Activated T-cell treated with anti-CD3 and anti-CD28 coated beads, Interleukin-2, amount 50 U/mL, for 72 hours (primary cell): ENCODE measurements around the gene ZNF836. TPM values are rescaled to one million over a fixed set of nuclear protein-coding genes. Genes with fewer than 3 reads are reported as not detected.

Source experiments
- ATAC-seq, 2 donors: fragments of 150-1000 bp; cut with Tn5 transposase; replicated peaks in 1 of 2; 2 replicates each; pipeline ENCODE4 v1.10.0; 2021; ENCODE audit warnings: moderate library complexity in 2 of 2, mild to moderate bottlenecking in 1 of 2
- DNase-seq, 2 donors: peaks; one replicate each; pipeline ENCODE4 v3.0.0; 2021 to 2022; ENCODE audit warnings: mixed read lengths in 1 of 2
- H3K27ac Mint-ChIP-seq: one replicate; pipeline ENCODE4 v1.8.0; 2022; ENCODE audit warnings: mild to moderate bottlenecking, moderate library complexity, mixed read lengths
- H3K27me3 Mint-ChIP-seq: one replicate; pipeline ENCODE4 v1.8.0; 2022; ENCODE audit warnings: low read depth, mixed read lengths
- H3K36me3 Mint-ChIP-seq, 2 donors: one replicate each; pipeline ENCODE4 v1.8.0; 2022; ENCODE audit warnings: mixed read lengths in 2 of 2, mild to moderate bottlenecking in 1 of 2; ENCODE audit not compliant: insufficient read depth in 2 of 2
- H3K4me1 Mint-ChIP-seq: one replicate; pipeline ENCODE4 v1.8.0; 2022; ENCODE audit warnings: low read depth, mixed read lengths
- H3K4me3 Mint-ChIP-seq, 2 donors: one replicate each; pipeline ENCODE4 v1.8.0; 2022; ENCODE audit warnings: mild to moderate bottlenecking in 2 of 2, mixed read lengths in 2 of 2, moderate library complexity in 2 of 2
- H3K9me3 Mint-ChIP-seq, 2 donors: one replicate each; pipeline ENCODE4 v1.8.0; 2022; ENCODE audit warnings: mixed read lengths in 2 of 2
- total RNA-seq, 2 donors: library from RNA; stranded (reverse); gene quantifications; one replicate each; pipeline ENCODE4 v1.2.3, GENCODE V29; 2022

ZNF836 gene
- total RNA-seq, 2 donors from 2014 or later, result 15.3 to 18.2 TPM

- peak overlapping the region; percentile 84 to 99 for H3K4me3 Mint-ChIP-seq
- peaks cover 34% of the 10 kb centered on the region for H3K4me1 Mint-ChIP-seq
- H3K9me3 Mint-ChIP-seq, result peaks cover 5 to 8% of the 10 kb centered on the region in 2 donors
- no peaks in the 10 kb centered on the region for H3K27me3 Mint-ChIP-seq
- DNase-seq (peak in 1 of 2 donors; percentile 4), ATAC-seq (no peak)
- peaks cover 23 to 43% of the 10 kb centered on the region in 2 donors for H3K36me3 Mint-ChIP-seq
- peak overlapping the region; percentile 96 for H3K27ac Mint-ChIP-seq
Observed at GRCh38 chr19:52170304-52170703, 1.1 kb downstream of the ZNF836 start.

GRCh38 chr19:52155596-52156359 lies 15.6 kb downstream of the ZNF836 start:
- ATAC-seq (no peak), DNase-seq (no peak)
- H3K27me3 Mint-ChIP-seq, result no peaks in the 10 kb centered on the region
- no peak overlapping the region for H3K27ac Mint-ChIP-seq
- peaks cover 50 to 72% of the 10 kb centered on the region in 2 donors for H3K36me3 Mint-ChIP-seq
- H3K4me3 Mint-ChIP-seq, result no peak overlapping the region
- H3K4me1 Mint-ChIP-seq, result no peaks in the 10 kb centered on the region
- H3K9me3 Mint-ChIP-seq, result peaks cover 39 to 43% of the 10 kb centered on the region in 2 donors

- Mint-ChIP-seq H3K4me3 (no peak overlapping the region), H3K27me3 (no peaks in the 10 kb centered on the region), H3K27ac (no peak overlapping the region), H3K9me3 (peaks cover 7 to 10% of the 10 kb centered on the region in 2 donors), H3K36me3 (peaks cover 12 to 13% of the 10 kb centered on the region in 2 donors), H3K4me1 (no peaks in the 10 kb centered on the region)
- ATAC-seq (no peak), DNase-seq (no peak)
Observed at GRCh38 chr19:52148256-52148655, 23.2 kb downstream of the ZNF836 start.

GRCh38 chr19:52142001-52142595 lies 29.3 kb downstream of the ZNF836 start:
- Mint-ChIP-seq H3K27me3 (no peaks in the 10 kb centered on the region), H3K4me3 (no peak overlapping the region), H3K27ac (no peak overlapping the region), H3K4me1 (peaks cover 24% of the 10 kb centered on the region), H3K36me3 (peaks cover 20 to 39% of the 10 kb centered on the region in 2 donors), H3K9me3 (peaks cover 3 to 10% of the 10 kb centered on the region in 2 donors)
- ATAC-seq (no peak), DNase-seq (no peak)

GRCh38 chr19:52141203-52141602 lies 30.2 kb downstream of the ZNF836 start:
- Mint-ChIP-seq H3K4me1 (peaks cover 24% of the 10 kb centered on the region), H3K27me3 (no peaks in the 10 kb centered on the region), H3K36me3 (peaks cover 21 to 42% of the 10 kb centered on the region in 2 donors), H3K27ac (no peak overlapping the region), H3K4me3 (no peak overlapping the region), H3K9me3 (peaks cover 2 to 10% of the 10 kb centered on the region in 2 donors)
- ATAC-seq (no peak), DNase-seq (no peak)

- Mint-ChIP-seq H3K4me3 (peak overlapping the region; percentile 90 to 97), H3K27ac (no peak overlapping the region), H3K27me3 (no peaks in the 10 kb centered on the region), H3K9me3 (peaks cover 5 to 12% of the 10 kb centered on the region in 2 donors), H3K36me3 (peaks cover 23 to 46% of the 10 kb centered on the region in 2 donors), H3K4me1 (peaks cover 24% of the 10 kb centered on the region)
- peak; percentile 98 to 99 for DNase-seq
- peak; percentile 97 for ATAC-seq
Observed at GRCh38 chr19:52140032-52140710, 31.2 kb downstream of the ZNF836 start.

- H3K27ac Mint-ChIP-seq, result peak within 1 kb of the TSS; percentile 96
- DNase-seq (peak; percentile 88 to 89), ATAC-seq (peak; percentile 86 to 89)
- peaks cover 24% of the 10 kb centered on the region for H3K4me1 Mint-ChIP-seq
- peaks cover 25 to 52% of the 10 kb centered on the region in 2 donors for H3K36me3 Mint-ChIP-seq
- H3K4me3 Mint-ChIP-seq, result peak within 1 kb of the TSS; percentile 90 to 97
- H3K27me3 Mint-ChIP-seq, result no peaks in the 10 kb centered on the region
- H3K9me3 Mint-ChIP-seq, result peaks cover 8 to 14% of the 10 kb centered on the region in 2 donors
Observed at GRCh38 chr19:52139252-52140031, 32.0 kb downstream of the ZNF836 start, which contains the start of gene ZNF616. Gene ZNF616 (minus strand): TSS chr19:52139938. CDS start chr19:52130512, 9,426 bp downstream.

- Mint-ChIP-seq H3K4me3 (peak overlapping the region; percentile 90 to 97), H3K4me1 (peaks cover 24% of the 10 kb centered on the region), H3K9me3 (peaks cover 9 to 15% of the 10 kb centered on the region in 2 donors), H3K27ac (peak overlapping the region; percentile 96), H3K36me3 (peaks cover 28 to 57% of the 10 kb centered on the region in 2 donors), H3K27me3 (no peaks in the 10 kb centered on the region)
- ATAC-seq (no peak), DNase-seq (no peak)
Observed at GRCh38 chr19:52138983-52139251, 32.5 kb downstream of the ZNF836 start.

- peaks cover 29 to 59% of the 10 kb centered on the region in 2 donors for H3K36me3 Mint-ChIP-seq
- peak overlapping the region; percentile 96 for H3K27ac Mint-ChIP-seq
- peaks cover 24% of the 10 kb centered on the region for H3K4me1 Mint-ChIP-seq
- H3K4me3 Mint-ChIP-seq, result peak overlapping the region; percentile 90 to 97
- ATAC-seq (no peak), DNase-seq (peak; percentile 8 to 24)
- no peaks in the 10 kb centered on the region for H3K27me3 Mint-ChIP-seq
- peaks cover 11 to 17% of the 10 kb centered on the region in 2 donors for H3K9me3 Mint-ChIP-seq
Observed at GRCh38 chr19:52138278-52138982, 33.0 kb downstream of the ZNF836 start.

- Mint-ChIP-seq H3K27ac (no peak overlapping the region), H3K27me3 (no peaks in the 10 kb centered on the region), H3K4me1 (no peaks in the 10 kb centered on the region), H3K9me3 (peaks cover 19 to 41% of the 10 kb centered on the region in 2 donors), H3K36me3 (peaks cover 63 to 91% of the 10 kb centered on the region in 2 donors), H3K4me3 (no peak overlapping the region)
- no peak for ATAC-seq
- no peak for DNase-seq
Observed at GRCh38 chr19:52120286-52120685, 51.1 kb downstream of the ZNF836 start.

GRCh38 chr19:52115526-52116053 lies 55.8 kb downstream of the ZNF836 start:
- Mint-ChIP-seq H3K4me3 (no peak overlapping the region), H3K27ac (no peak overlapping the region), H3K4me1 (no peaks in the 10 kb centered on the region), H3K27me3 (no peaks in the 10 kb centered on the region), H3K36me3 (peaks cover 60 to 77% of the 10 kb centered on the region in 2 donors), H3K9me3 (peaks cover 26 to 55% of the 10 kb centered on the region in 2 donors)
- DNase-seq, result no peak
- ATAC-seq, result no peak

- Mint-ChIP-seq H3K4me3 (no peak overlapping the region), H3K9me3 (peaks cover 27 to 50% of the 10 kb centered on the region in 2 donors), H3K27me3 (no peaks in the 10 kb centered on the region), H3K27ac (no peak overlapping the region), H3K36me3 (peaks cover 57 to 74% of the 10 kb centered on the region in 2 donors), H3K4me1 (no peaks in the 10 kb centered on the region)
- ATAC-seq, result no peak
- DNase-seq, result no peak
Observed at GRCh38 chr19:52114691-52115090, 56.7 kb downstream of the ZNF836 start.
